ENCODE measurements around the gene FRRS1.

GRCh38 chr1:99672038-99672437 is 94.4 kb downstream of the FRRS1 start:
- TF ChIP-seq CTCF (IDR thresholded peaks at IDR 0.05), result no peak
- TF ChIP-seq POLR2A (IDR thresholded peaks at IDR 0.05), result no peak

All from adrenal gland (tissue), 5 donors.